DOHH2 (cell line): ENCODE data around the gene B3GLCT.

Experiments
- H3F3A ChIP-seq: fragments of 200-600 bp; sonication (generic), shearing (Covaris generic); 2 replicates; pipeline ENCODE4 v1.6.0; 2016; ENCODE audit warnings: antibody characterized with exemption, mild to moderate bottlenecking; ENCODE audit not compliant: control insufficient read depth, insufficient read depth
- H3K27ac ChIP-seq: fragments of 200-600 bp; sonication (generic); 2 replicates; pipeline ENCODE4 v1.5.1; 2014; ENCODE audit warnings: low read depth, mild to moderate bottlenecking, low read length, moderate library complexity
- H3K27me3 ChIP-seq: fragments of 200-600 bp; sonication (generic); 2 replicates; pipeline ENCODE4 v1.6.1; 2014; ENCODE audit warnings: mild to moderate bottlenecking, low read length, mixed read lengths; ENCODE audit not compliant: control insufficient read depth
- H3K36me3 ChIP-seq: fragments of 200-600 bp; sonication (generic); 2 replicates; pipeline ENCODE4 v1.6.1; 2014; ENCODE audit warnings: mild to moderate bottlenecking, low read length, moderate library complexity, mixed read lengths; ENCODE audit not compliant: control insufficient read depth
- H3K4me1 ChIP-seq: fragments of 200-600 bp; sonication (generic); 2 replicates; pipeline ENCODE4 v1.6.1; 2014; ENCODE audit warnings: mild to moderate bottlenecking, low read length, mixed read lengths; ENCODE audit not compliant: control insufficient read depth
- H3K4me2 ChIP-seq: fragments of 200-600 bp; sonication (generic); 2 replicates; pipeline ENCODE4 v1.6.0; 2014; ENCODE audit warnings: mild to moderate bottlenecking, low read length, moderate library complexity
- H3K4me3 ChIP-seq: fragments of 200-600 bp; sonication (generic); 2 replicates; pipeline ENCODE4 v1.5.1; 2014; ENCODE audit warnings: mild to moderate bottlenecking, low read length, mixed read lengths
- H3K79me2 ChIP-seq: fragments of 200-600 bp; sonication (generic); 2 replicates; pipeline ENCODE4 v1.6.1; 2014; ENCODE audit warnings: mild to moderate bottlenecking, low read length, mixed read lengths; ENCODE audit not compliant: control insufficient read depth
- H3K9me2 ChIP-seq: fragments of 200-600 bp; sonication (generic); replicated peaks from 2 replicates; pipeline ENCODE4 v1.6.1; 2014; ENCODE audit warnings: mild to moderate bottlenecking, low read length, mixed read lengths; ENCODE audit not compliant: control insufficient read depth
- H3K9me3 ChIP-seq: fragments of 200-600 bp; sonication (generic); 2 replicates; pipeline ENCODE4 v1.6.1; 2014; ENCODE audit warnings: antibody characterized with exemption, low read length, mixed read lengths; ENCODE audit not compliant: control insufficient read depth, insufficient read depth
- H4K20me1 ChIP-seq: fragments of 200-600 bp; sonication (generic); 2 replicates; pipeline ENCODE4 v1.6.0; 2014; ENCODE audit warnings: low read depth, mild to moderate bottlenecking, antibody characterized with exemption, low read length, moderate library complexity; ENCODE audit not compliant: control insufficient read depth, insufficient read depth
- EZH2phosphoT487 ChIP-seq: fragments of 200-600 bp; sonication (generic); IDR thresholded peaks from 2 replicates; pipeline ENCODE4 v1.6.1; 2017; ENCODE audit warnings: borderline replicate concordance, mild to moderate bottlenecking, antibody characterized with exemption, low read length, moderate library complexity, mixed read lengths
- TF ChIP-seq, protein P1 (sequence below): fragments of 200-600 bp; sonication (generic); IDR thresholded peaks from one replicate; pipeline ENCODE4 v1.5.1; 2014; ENCODE audit warnings: antibody characterized with exemption, mild to moderate bottlenecking, low read depth, low read length; ENCODE audit not compliant: poor library complexity, severe bottlenecking

Gene B3GLCT

GRCh38 chr13:31225998-31226675, 26.4 kb downstream of the B3GLCT start:
- Histone ChIP-seq H4K20me1 (no peaks in the 10 kb centered on the region), H3K27me3 (no peaks in the 10 kb centered on the region), H3K4me1 (peaks cover 7% of the 10 kb centered on the region), H3K79me2 (no peaks in the 10 kb centered on the region), H3K9me2 (no peaks in the 10 kb centered on the region), H3F3A (no peaks in the 10 kb centered on the region), H3K27ac (no peak overlapping the region), H3K9me3 (no peaks in the 10 kb centered on the region), H3K4me3 (no peak overlapping the region), H3K36me3 (no peaks in the 10 kb centered on the region), H3K4me2 (no peak overlapping the region)
- TF ChIP-seq EZH2phosphoT487: no peak
- TF ChIP-seq, protein P1, sequence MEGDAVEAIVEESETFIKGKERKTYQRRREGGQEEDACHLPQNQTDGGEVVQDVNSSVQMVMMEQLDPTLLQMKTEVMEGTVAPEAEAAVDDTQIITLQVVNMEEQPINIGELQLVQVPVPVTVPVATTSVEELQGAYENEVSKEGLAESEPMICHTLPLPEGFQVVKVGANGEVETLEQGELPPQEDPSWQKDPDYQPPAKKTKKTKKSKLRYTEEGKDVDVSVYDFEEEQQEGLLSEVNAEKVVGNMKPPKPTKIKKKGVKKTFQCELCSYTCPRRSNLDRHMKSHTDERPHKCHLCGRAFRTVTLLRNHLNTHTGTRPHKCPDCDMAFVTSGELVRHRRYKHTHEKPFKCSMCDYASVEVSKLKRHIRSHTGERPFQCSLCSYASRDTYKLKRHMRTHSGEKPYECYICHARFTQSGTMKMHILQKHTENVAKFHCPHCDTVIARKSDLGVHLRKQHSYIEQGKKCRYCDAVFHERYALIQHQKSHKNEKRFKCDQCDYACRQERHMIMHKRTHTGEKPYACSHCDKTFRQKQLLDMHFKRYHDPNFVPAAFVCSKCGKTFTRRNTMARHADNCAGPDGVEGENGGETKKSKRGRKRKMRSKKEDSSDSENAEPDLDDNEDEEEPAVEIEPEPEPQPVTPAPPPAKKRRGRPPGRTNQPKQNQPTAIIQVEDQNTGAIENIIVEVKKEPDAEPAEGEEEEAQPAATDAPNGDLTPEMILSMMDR: no peak

DNA sequence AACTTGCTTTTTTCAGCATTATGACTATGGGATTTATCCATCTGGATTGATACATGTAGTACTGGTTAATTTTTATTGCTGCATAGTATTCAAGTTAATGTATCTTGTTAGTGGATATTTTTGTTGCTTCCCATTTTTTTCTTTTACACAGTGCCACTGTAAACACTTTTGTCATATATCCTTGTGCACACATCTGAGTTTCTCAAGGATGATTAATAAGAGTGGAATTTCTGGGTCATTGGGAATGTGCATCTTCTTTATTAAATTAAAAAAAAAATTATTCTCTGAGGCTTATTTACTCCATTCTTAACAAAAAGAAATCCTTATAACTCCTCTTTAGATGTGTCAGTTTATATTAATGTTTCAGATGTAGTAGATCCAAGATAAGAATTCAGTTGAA, 27.3 kb downstream of the B3GLCT start:
- no peak overlapping the region for H3K4me2 ChIP-seq

DNA sequence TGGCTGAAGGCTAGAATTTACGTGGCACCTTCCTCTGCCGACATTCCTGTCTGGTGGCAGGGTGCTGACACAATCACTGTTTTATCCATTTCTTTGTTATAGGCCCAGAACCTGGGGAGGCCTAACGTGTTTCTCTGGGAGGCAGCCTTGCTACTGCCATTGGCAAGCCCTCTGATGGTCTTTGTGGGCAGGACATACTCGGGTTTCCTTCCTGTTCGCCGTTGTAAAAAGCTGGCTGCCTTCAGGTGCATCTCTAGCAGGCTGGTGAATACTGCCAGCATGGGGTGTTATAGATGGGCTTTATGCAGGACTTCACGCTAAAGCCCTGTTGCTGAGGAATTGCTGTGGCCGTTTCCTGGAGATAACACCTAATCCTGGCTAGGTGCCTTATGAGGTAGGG, 28.1 kb downstream of the B3GLCT start:
- Histone ChIP-seq H4K20me1 (no peaks in the 10 kb centered on the region), H3K9me3 (no peaks in the 10 kb centered on the region), H3K4me2 (no peak overlapping the region), H3K4me1 (peaks cover 7% of the 10 kb centered on the region), H3F3A (no peaks in the 10 kb centered on the region), H3K79me2 (no peaks in the 10 kb centered on the region), H3K36me3 (no peaks in the 10 kb centered on the region), H3K27ac (no peak overlapping the region), H3K9me2 (no peaks in the 10 kb centered on the region), H3K27me3 (no peaks in the 10 kb centered on the region), H3K4me3 (no peak overlapping the region)
- TF ChIP-seq, protein P1: no peak
- TF ChIP-seq EZH2phosphoT487: no peak

More for the DNA sequence above, 27.3 kb downstream of the B3GLCT start:
- H3K27me3 ChIP-seq: no peaks in the 10 kb centered on the region
- no peaks in the 10 kb centered on the region for H3K9me3 ChIP-seq
- no peak overlapping the region for H3K27ac ChIP-seq
- no peak overlapping the region for H3K4me3 ChIP-seq
- no peak for TF ChIP-seq EZH2phosphoT487
- TF ChIP-seq, protein P1: no peak
- H3K79me2 ChIP-seq: no peaks in the 10 kb centered on the region
- H3F3A ChIP-seq: no peaks in the 10 kb centered on the region
- no peaks in the 10 kb centered on the region for H3K36me3 ChIP-seq
- H3K4me1 ChIP-seq: peaks cover 7% of the 10 kb centered on the region
- H4K20me1 ChIP-seq: no peaks in the 10 kb centered on the region
- H3K9me2 ChIP-seq: no peaks in the 10 kb centered on the region
